Measurements from ENCODE around the gene MTHFR. TPM values are rescaled to one million over a fixed set of nuclear protein-coding genes. Genes with fewer than 3 reads are reported as not detected.

The MTHFR gene
- total and polyA plus RNA-seq, 2 of the 8 experiments (the other 6 are each of a cell fraction or from before 2014, with no cell fraction given), result 8.7 to 18.5 TPM

DNA sequence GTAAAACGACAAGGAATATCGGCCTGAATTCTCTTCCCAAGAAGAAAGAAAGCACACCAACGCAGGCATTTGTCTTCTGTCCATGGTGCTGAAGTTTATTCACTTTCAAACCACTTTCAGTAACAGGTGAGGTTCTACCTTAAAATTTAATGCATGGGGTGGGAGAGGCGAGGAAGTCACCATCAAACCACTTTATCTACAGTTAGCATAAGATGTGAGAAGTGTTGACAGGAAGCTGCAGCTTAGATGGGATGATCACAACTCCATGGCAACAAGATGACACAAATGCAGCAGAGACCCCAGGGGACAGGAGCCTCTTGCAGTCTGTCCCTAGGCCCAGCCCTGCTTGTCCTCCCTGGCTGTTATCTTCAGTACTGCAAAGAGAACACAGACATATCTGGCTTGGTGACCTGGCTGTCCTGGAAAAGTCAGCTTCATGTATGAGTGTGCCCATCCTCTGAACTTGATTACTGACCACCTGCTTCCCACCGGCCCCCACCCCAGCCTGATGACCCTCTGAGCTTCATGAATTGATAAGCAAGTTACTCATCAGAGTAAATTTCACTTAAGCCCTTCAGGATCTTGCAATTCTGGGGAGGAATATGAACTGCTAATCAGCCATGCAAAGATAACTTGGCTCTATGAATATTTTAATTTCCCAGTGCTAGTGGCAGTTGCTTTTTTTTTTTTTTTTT is 40.0 kb upstream of the MTHFR start:
- Histone ChIP-seq H3K4ac (replicated peaks; ENCODE audit: insufficient read length, low read depth, low read length) (no peak overlapping the region), H3K36me3 (ENCODE audit: control insufficient read depth in 2 of 4, insufficient read depth in 4 of 4, low read length in 3 of 4) (peaks cover 16 to 39% (median 28%) of the 10 kb centered on the region in 4 experiments), H4K20me1 (replicated peaks in 1 of 2; ENCODE audit: control insufficient read depth in 1 of 2, insufficient read depth in 2 of 2, low read length in 2 of 2) (peaks cover 0 to 4% of the 10 kb centered on the region in 2 experiments), H3K9ac (replicated peaks in 1 of 4; ENCODE audit: extremely low read depth in 1 of 4, low read depth in 3 of 4, low read length in 3 of 4) (no peak overlapping the region), H3K9me3 (ENCODE audit: insufficient read depth in 2 of 2, low read depth in 1 of 2, low read length in 1 of 2) (no peaks in the 10 kb centered on the region), H2BK15ac (ENCODE audit: low read length) (no peak overlapping the region), H4K91ac (replicated peaks; ENCODE audit: insufficient read length, low read length) (no peak overlapping the region), H3K4me3 (ENCODE audit: extremely low read depth in 1 of 4, insufficient read depth in 2 of 4, low read depth in 3 of 4, low read length in 4 of 4) (no peak overlapping the region), H2BK120ac (replicated peaks; ENCODE audit: low read depth, low read length) (no peak overlapping the region), H3K27ac (ENCODE audit: low read depth, low read length) (no peak overlapping the region), H4K8ac (ENCODE audit: extremely low read depth, insufficient read depth, low read length) (no peak overlapping the region), H3K79me2 (ENCODE audit: control insufficient read depth in 1 of 2, insufficient read depth in 2 of 2, low read length in 2 of 2) (no peaks in the 10 kb centered on the region), H3K79me1 (ENCODE audit: low read depth, low read length) (no peaks in the 10 kb centered on the region), H3K4me1 (replicated peaks in 1 of 4; ENCODE audit: control insufficient read depth in 3 of 4, insufficient read depth in 4 of 4, low read length in 3 of 4) (no peaks in the 10 kb centered on the region), H3K23ac (ENCODE audit: insufficient read length) (no peak overlapping the region), H3K14ac (ENCODE audit: insufficient read length) (no peak overlapping the region), H2BK20ac (ENCODE audit: low read length) (no peak overlapping the region), H3K27me3 (replicated peaks in 1 of 4; ENCODE audit: control insufficient read depth in 3 of 4, extremely low read depth in 1 of 4, insufficient read depth in 3 of 4, low read length in 3 of 4) (no peaks in the 10 kb centered on the region), H2AK5ac (ENCODE audit: low read depth, low read length) (no peak overlapping the region), H3K18ac (ENCODE audit: extremely low read depth, low read length) (no peak overlapping the region), H2BK12ac (ENCODE audit: low read depth, low read length) (no peak overlapping the region), H4K5ac (ENCODE audit: insufficient read length, low read depth, low read length) (no peak overlapping the region), H3K56ac (replicated peaks; ENCODE audit: insufficient read length, low read depth, low read length) (no peak overlapping the region), H2BK5ac (ENCODE audit: low read depth, low read length) (no peak overlapping the region), H2AFZ (ENCODE audit: low read length) (no peak overlapping the region), H3K23me2 (ENCODE audit: low read depth, low read length) (no peaks in the 10 kb centered on the region), H3K4me2 (ENCODE audit: insufficient read depth in 1 of 2, low read depth in 2 of 2, low read length in 2 of 2) (no peak overlapping the region)
- peak; percentile 89 for FAIRE-seq
- 94% methylated on average over 5 of the region's 5 CpGs; no CpG with 5 or more reads in 1 of the 2 experiments for WGBS, 2 experiments (ENCODE audit: extremely low coverage in 1 of 2, insufficient coverage in 1 of 2, insufficient read length in 1 of 2, insufficient replicate concordance in 2 of 2, low coverage in 1 of 2, low lambda C conversion rate in 2 of 2, missing lambda C conversion rate in 1 of 2)
- no peak for DNase-seq (ENCODE audit: low read depth in 1 of 2, low spot score in 2 of 2)
- peak in 1 of 2 experiments; percentile 46; a peak in 1 of 4 replicates for TF ChIP-seq SIN3A (conservative IDR thresholded peaks at IDR 0.05 in 1 of 2, IDR thresholded peaks at IDR 0.05 in 1 of 2; ENCODE audit: low read depth in 1 of 2, low read length in 2 of 2)
- TF ChIP-seq, protein P1, sequence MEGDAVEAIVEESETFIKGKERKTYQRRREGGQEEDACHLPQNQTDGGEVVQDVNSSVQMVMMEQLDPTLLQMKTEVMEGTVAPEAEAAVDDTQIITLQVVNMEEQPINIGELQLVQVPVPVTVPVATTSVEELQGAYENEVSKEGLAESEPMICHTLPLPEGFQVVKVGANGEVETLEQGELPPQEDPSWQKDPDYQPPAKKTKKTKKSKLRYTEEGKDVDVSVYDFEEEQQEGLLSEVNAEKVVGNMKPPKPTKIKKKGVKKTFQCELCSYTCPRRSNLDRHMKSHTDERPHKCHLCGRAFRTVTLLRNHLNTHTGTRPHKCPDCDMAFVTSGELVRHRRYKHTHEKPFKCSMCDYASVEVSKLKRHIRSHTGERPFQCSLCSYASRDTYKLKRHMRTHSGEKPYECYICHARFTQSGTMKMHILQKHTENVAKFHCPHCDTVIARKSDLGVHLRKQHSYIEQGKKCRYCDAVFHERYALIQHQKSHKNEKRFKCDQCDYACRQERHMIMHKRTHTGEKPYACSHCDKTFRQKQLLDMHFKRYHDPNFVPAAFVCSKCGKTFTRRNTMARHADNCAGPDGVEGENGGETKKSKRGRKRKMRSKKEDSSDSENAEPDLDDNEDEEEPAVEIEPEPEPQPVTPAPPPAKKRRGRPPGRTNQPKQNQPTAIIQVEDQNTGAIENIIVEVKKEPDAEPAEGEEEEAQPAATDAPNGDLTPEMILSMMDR (IDR thresholded peaks at IDR 0.05; ENCODE audit: control extremely low read depth in 1 of 3, insufficient read depth in 1 of 3, low read depth in 1 of 3, low read length in 3 of 3), result peak in 1 of 3 experiments; percentile 18; a peak in 1 of 4 replicates
- no peak for TF ChIP-seq SP4 (IDR thresholded peaks at IDR 0.05; ENCODE audit: low read length)
- ChIA-PET CTCF (ENCODE audit: partially characterized antibody) (interaction anchor here (0.7 to 3.8 kb wide), 9 partner anchors 9 to 624 kb away, joined by 3 to 20 read pairs (median 4); partner anchors contain the start of gene NPPB), POLR2A (ENCODE audit: partially characterized antibody) (interaction anchor here (0.6 to 6.6 kb wide), 3 partner anchors 47 to 1747 kb away, joined by 3 to 49 read pairs (median 3); no protein-coding TSS in a partner anchor)

All from H1 (cell line).